ENCODE results near the gene IRF2BP1. TPM values are rescaled to one million over a fixed set of nuclear protein-coding genes. Genes with fewer than 3 reads are reported as not detected.

Gene IRF2BP1
- total RNA-seq, 5 donors from 2014 or later (not counting 1 experiment from before 2014, with no cell fraction given): 22.7 to 42.3 (median 38.0) TPM

DNA sequence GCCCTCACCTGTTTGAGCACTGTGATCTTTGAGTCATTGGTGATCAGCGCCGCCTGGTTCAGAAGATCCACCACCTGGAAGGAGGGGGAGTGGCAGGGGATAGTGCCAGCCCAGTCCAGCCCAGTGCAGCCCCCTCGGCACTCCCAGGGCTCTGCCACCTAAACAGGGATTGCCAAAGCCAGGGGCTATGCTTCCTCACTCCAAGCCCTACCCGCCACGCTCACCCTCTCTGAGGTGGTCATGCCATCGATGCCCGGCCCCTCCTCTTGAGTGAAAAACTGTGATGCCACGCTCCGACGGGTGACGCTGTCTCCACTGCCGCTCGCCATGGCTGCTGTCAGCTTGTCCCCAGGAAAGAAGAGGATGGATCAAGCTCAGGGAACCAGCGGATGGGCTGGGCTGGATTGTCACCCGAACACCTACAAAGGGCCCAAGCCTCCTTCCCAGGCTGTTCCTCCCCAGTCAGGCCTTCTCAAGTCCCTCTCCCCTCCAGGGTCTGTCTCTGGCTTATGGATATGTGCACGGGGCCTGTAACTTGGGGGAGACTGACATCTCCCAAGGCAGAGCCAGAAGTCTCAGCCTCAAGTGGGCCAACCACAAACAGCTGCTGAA is 31.7 kb downstream of the IRF2BP1 start:
- peaks cover 6 to 13% (median 11%) of the 10 kb centered on the region in 3 donors for H3K4me1 Mint-ChIP-seq

DNA sequence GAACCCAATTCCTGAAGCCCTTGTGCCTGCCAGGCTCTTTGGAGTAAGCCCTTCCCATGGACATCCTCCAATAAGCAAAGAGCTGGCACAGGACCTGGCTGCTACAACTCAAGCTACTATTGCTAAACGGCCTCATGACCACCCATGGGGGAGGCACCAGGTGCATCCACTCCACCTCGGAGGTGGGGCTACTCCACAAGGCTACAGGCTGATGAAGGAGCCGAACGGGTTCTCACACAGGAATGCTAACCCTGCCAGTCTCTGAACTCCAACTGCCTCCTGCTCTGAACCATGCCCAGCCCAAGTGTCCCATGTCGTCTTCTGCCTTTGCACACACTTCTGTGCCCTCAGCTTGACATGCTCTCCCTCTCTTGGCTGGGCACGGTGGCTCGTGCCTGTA is 33.0 kb downstream of the IRF2BP1 start:
- Mint-ChIP-seq H3K4me1 (peaks cover under 1 to 11% (median 9%) of the 10 kb centered on the region in 3 donors), H3K27me3 (no peaks in the 10 kb centered on the region), H3K9me3 (no peaks in the 10 kb centered on the region), H3K4me3 (no peak overlapping the region), H3K36me3 (peaks cover 33% of the 10 kb centered on the region), H3K27ac (no peak overlapping the region)
- WGBS (ENCODE audit: insufficient coverage): 91% methylated on average over 5 of the region's 7 CpGs
- Histone ChIP-seq H3K36me3 (ENCODE audit: control insufficient read depth in 2 of 2, extremely low read depth in 1 of 2, insufficient read depth in 1 of 2, low read length in 1 of 2) (peaks cover 11 to 62% of the 10 kb centered on the region in 2 donors), H3K9me3 (no peaks in the 10 kb centered on the region), H3K4me3 (ENCODE audit: control insufficient read depth in 1 of 2, extremely low read depth in 1 of 2, low read length in 1 of 2) (no peak overlapping the region), H3K27me3 (replicated peaks in 1 of 2; ENCODE audit: control insufficient read depth in 2 of 2, extremely low read depth in 1 of 2, insufficient read depth in 2 of 2, low read length in 1 of 2) (no peaks in the 10 kb centered on the region), H3K27ac (ENCODE audit: low read length) (no peak overlapping the region), H3K4me1 (ENCODE audit: control insufficient read depth in 1 of 2, extremely low read depth in 1 of 2, insufficient read depth in 2 of 2, low read length in 2 of 2) (peaks cover 0 to 2% of the 10 kb centered on the region in 2 experiments)
- ATAC-seq (replicated peaks in 1 of 4): no peak
- POLR2A ChIA-PET: no interaction called here
- DNase-seq: no peak
- CTCF ChIA-PET: no interaction called here

More for the DNA sequence above, 31.7 kb downstream of the IRF2BP1 start:
- no peaks in the 10 kb centered on the region for H3K9me3 ChIP-seq
- peaks cover 0 to 2% of the 10 kb centered on the region in 2 experiments for H3K4me1 ChIP-seq (ENCODE audit: control insufficient read depth in 1 of 2, extremely low read depth in 1 of 2, insufficient read depth in 2 of 2, low read length in 2 of 2)
- no peak for DNase-seq
- no peak overlapping the region for H3K27ac ChIP-seq (ENCODE audit: low read length)
- H3K4me3 Mint-ChIP-seq: no peak overlapping the region
- ChIA-PET CTCF (interaction anchor here in 1 of 2 donors (0.8 kb wide), 1 partner anchor 10 kb away, joined by 3 read pairs; no protein-coding TSS in a partner anchor), POLR2A (interaction anchor here in 1 of 2 donors (0.7 kb wide), 1 partner anchor 121 kb away, joined by 7 read pairs; the partner anchor contains the start of gene MEIOSIN)
- no peak overlapping the region for H3K4me3 ChIP-seq (ENCODE audit: control insufficient read depth in 1 of 2, extremely low read depth in 1 of 2, low read length in 1 of 2)
- no peaks in the 10 kb centered on the region for H3K27me3 ChIP-seq (replicated peaks in 1 of 2; ENCODE audit: control insufficient read depth in 2 of 2, extremely low read depth in 1 of 2, insufficient read depth in 2 of 2, low read length in 1 of 2)
- H3K36me3 ChIP-seq (ENCODE audit: control insufficient read depth in 2 of 2, extremely low read depth in 1 of 2, insufficient read depth in 1 of 2, low read length in 1 of 2): peaks cover 2 to 58% of the 10 kb centered on the region in 2 donors
- WGBS (ENCODE audit: insufficient coverage): 98% methylated on average over 15 of the region's 16 CpGs
- no peak for ATAC-seq (replicated peaks in 1 of 4)
- H3K36me3 Mint-ChIP-seq: peaks cover 35% of the 10 kb centered on the region
- no peaks in the 10 kb centered on the region for H3K9me3 Mint-ChIP-seq
- no peaks in the 10 kb centered on the region for H3K27me3 Mint-ChIP-seq
- H3K27ac Mint-ChIP-seq: no peak overlapping the region

DNA sequence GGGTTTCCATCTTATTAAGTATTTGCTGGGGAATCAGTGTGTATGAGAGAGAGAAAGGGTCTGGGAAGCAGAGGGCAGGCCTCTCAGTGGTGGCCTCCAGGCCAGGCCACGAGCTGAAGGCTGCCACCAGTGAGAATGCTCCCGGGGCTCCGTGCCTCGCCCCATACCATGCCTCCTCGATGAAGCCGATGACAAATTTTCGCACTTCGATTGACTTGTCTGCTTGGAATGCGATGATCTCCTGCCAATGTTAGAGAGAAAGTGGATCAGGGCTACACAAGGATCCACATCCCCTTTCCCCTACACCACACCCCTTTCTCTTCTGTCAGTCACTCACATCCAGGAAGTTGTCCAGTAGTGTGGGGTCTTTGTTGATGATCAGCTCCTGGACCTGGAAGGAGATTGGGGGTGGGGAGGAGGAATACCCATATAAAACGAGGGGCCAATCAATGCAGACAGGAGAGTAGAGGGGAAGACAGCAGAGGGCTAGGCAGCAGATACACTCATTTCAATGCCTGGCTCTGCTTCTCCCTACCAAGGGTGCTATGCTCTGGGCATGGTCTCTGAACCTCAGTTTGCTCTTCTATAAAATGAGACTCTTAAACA is 33.7 kb downstream of the IRF2BP1 start:
- DNase-seq (no peak), ATAC-seq (replicated peaks in 1 of 4) (no peak)
- H3K4me1 ChIP-seq (ENCODE audit: control insufficient read depth in 1 of 2, extremely low read depth in 1 of 2, insufficient read depth in 2 of 2, low read length in 2 of 2): peaks cover 0 to 2% of the 10 kb centered on the region in 2 experiments
- no peaks in the 10 kb centered on the region for H3K27me3 Mint-ChIP-seq
- H3K36me3 Mint-ChIP-seq: peaks cover 40% of the 10 kb centered on the region
- peaks cover 0 to 11% (median 8%) of the 10 kb centered on the region in 3 donors for H3K4me1 Mint-ChIP-seq
- 100% methylated on average over 2 of the region's 10 CpGs for WGBS (ENCODE audit: insufficient coverage)
- CTCF ChIA-PET: no interaction called here
- no peaks in the 10 kb centered on the region for H3K27me3 ChIP-seq (replicated peaks in 1 of 2; ENCODE audit: control insufficient read depth in 2 of 2, extremely low read depth in 1 of 2, insufficient read depth in 2 of 2, low read length in 1 of 2)
- no peak overlapping the region for H3K27ac ChIP-seq (ENCODE audit: low read length)
- no peaks in the 10 kb centered on the region for H3K9me3 ChIP-seq
- H3K4me3 Mint-ChIP-seq: no peak overlapping the region
- POLR2A ChIA-PET: no interaction called here
- H3K9me3 Mint-ChIP-seq: no peaks in the 10 kb centered on the region
- H3K36me3 ChIP-seq (ENCODE audit: control insufficient read depth in 2 of 2, extremely low read depth in 1 of 2, insufficient read depth in 1 of 2, low read length in 1 of 2): peaks cover 17 to 68% of the 10 kb centered on the region in 2 donors
- H3K4me3 ChIP-seq (ENCODE audit: control insufficient read depth in 1 of 2, extremely low read depth in 1 of 2, low read length in 1 of 2): no peak overlapping the region
- no peak overlapping the region for H3K27ac Mint-ChIP-seq

DNA sequence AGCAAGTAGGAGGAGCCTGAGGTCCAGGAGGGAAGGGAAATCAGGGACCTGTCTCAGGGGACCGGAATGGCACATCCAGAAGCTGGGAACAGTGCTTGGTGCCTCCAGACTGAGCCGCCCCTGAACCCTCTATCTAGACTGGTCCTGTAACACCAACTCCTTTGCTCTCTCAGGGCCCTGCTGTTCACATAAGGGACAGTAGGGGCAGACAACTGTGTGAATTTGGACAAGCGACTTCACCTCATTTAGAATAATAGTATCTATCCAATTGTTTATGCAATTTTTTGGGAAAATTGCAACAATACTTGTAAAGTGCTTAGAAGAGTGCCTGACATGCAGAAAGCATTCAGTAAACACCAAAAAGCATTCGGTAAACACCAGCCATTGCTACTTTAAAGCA is 37.0 kb downstream of the IRF2BP1 start:
- DNase-seq (no peak), ATAC-seq (replicated peaks in 1 of 4) (no peak)
- Histone ChIP-seq H3K4me3 (ENCODE audit: control insufficient read depth in 1 of 2, extremely low read depth in 1 of 2, low read length in 1 of 2) (no peak overlapping the region), H3K9me3 (no peaks in the 10 kb centered on the region), H3K27ac (ENCODE audit: low read length) (no peak overlapping the region), H3K4me1 (ENCODE audit: control insufficient read depth in 1 of 2, extremely low read depth in 1 of 2, insufficient read depth in 2 of 2, low read length in 2 of 2) (no peaks in the 10 kb centered on the region), H3K27me3 (replicated peaks in 1 of 2; ENCODE audit: control insufficient read depth in 2 of 2, extremely low read depth in 1 of 2, insufficient read depth in 2 of 2, low read length in 1 of 2) (no peaks in the 10 kb centered on the region), H3K36me3 (ENCODE audit: control insufficient read depth in 2 of 2, extremely low read depth in 1 of 2, insufficient read depth in 1 of 2, low read length in 1 of 2) (peaks cover 15 to 89% of the 10 kb centered on the region in 2 donors)
- no peak overlapping the region for H3K27ac Mint-ChIP-seq
- H3K9me3 Mint-ChIP-seq: no peaks in the 10 kb centered on the region
- CTCF ChIA-PET: no interaction called here
- 100% methylated on average over 1 of the region's 4 CpGs for WGBS (ENCODE audit: insufficient coverage)
- H3K4me1 Mint-ChIP-seq: peaks cover 0 to 2% (median 1%) of the 10 kb centered on the region in 3 donors
- H3K4me3 Mint-ChIP-seq: no peak overlapping the region
- peaks cover 58% of the 10 kb centered on the region for H3K36me3 Mint-ChIP-seq
- POLR2A ChIA-PET: no interaction called here
- no peaks in the 10 kb centered on the region for H3K27me3 Mint-ChIP-seq

DNA sequence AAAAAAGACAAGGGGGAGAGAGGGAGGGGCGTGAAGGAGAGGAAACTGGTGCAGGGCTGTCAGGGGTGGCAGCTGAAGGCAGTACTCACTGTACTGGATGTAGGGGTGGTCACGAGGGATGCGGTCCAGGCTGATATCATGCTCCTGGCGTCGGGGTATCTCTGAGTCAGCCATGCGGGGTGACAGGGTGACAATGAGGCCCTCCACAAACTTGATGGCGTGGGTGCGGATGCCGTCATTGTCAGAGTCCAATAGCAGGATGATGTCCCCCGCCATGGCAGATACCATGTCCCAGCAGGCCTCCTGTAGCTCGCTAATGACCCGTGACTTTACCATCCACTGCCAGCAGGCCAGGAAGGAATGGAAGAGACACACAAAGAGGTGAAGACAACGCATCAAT is 38.3 kb downstream of the IRF2BP1 start:
- H3K36me3 Mint-ChIP-seq: peaks cover 62% of the 10 kb centered on the region
- H3K27me3 ChIP-seq (replicated peaks in 1 of 2; ENCODE audit: control insufficient read depth in 2 of 2, extremely low read depth in 1 of 2, insufficient read depth in 2 of 2, low read length in 1 of 2): no peaks in the 10 kb centered on the region
- no peak for DNase-seq
- POLR2A ChIA-PET: no interaction called here
- ATAC-seq (replicated peaks in 1 of 4): no peak
- no peaks in the 10 kb centered on the region for H3K9me3 Mint-ChIP-seq
- peaks cover 0 to 2% (median 1%) of the 10 kb centered on the region in 3 donors for H3K4me1 Mint-ChIP-seq
- H3K27me3 Mint-ChIP-seq: no peaks in the 10 kb centered on the region
- no peaks in the 10 kb centered on the region for H3K9me3 ChIP-seq
- no peak overlapping the region for H3K27ac Mint-ChIP-seq
- no peaks in the 10 kb centered on the region for H3K4me1 ChIP-seq (ENCODE audit: control insufficient read depth in 1 of 2, extremely low read depth in 1 of 2, insufficient read depth in 2 of 2, low read length in 2 of 2)
- CTCF ChIA-PET: no interaction called here
- no peak overlapping the region for H3K4me3 ChIP-seq (ENCODE audit: control insufficient read depth in 1 of 2, extremely low read depth in 1 of 2, low read length in 1 of 2)
- 98% methylated on average over 11 of the region's 13 CpGs for WGBS (ENCODE audit: insufficient coverage)
- no peak overlapping the region for H3K4me3 Mint-ChIP-seq
- H3K27ac ChIP-seq (ENCODE audit: low read length): no peak overlapping the region
- peaks cover 15 to 89% of the 10 kb centered on the region in 2 donors for H3K36me3 ChIP-seq (ENCODE audit: control insufficient read depth in 2 of 2, extremely low read depth in 1 of 2, insufficient read depth in 1 of 2, low read length in 1 of 2)

DNA sequence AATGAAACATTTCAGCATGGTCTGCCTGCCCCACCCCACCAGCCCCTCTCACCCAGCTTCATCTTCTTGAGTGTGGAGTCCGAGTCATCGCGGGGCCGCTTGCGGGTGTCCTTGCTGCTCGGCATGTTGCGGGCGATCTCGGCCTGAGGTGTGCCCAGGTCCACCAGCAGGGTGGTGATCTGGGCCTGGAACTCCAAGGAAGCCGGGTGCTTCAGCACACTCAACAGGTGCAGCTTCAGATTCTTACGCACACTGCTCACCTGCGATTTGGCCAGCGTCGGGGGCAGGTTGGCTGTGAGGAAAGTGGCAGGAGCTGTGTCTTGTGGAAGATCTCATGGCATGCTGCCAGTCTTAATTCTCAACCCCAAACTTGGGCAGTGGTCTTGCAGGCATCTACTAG is 43.7 kb downstream of the IRF2BP1 start:
- Mint-ChIP-seq H3K9me3 (no peaks in the 10 kb centered on the region), H3K4me1 (peaks cover 0 to 2% (median 1%) of the 10 kb centered on the region in 3 donors), H3K27me3 (no peaks in the 10 kb centered on the region), H3K27ac (no peak overlapping the region), H3K36me3 (peaks cover 67% of the 10 kb centered on the region), H3K4me3 (no peak overlapping the region)
- ChIA-PET CTCF (no interaction called here), POLR2A (no interaction called here)
- 100% methylated on average over 13 of the region's 14 CpGs for WGBS (ENCODE audit: insufficient coverage)
- H3K27ac ChIP-seq (ENCODE audit: low read length): no peak overlapping the region
- H3K4me3 ChIP-seq (ENCODE audit: control insufficient read depth in 1 of 2, extremely low read depth in 1 of 2, low read length in 1 of 2): no peak overlapping the region
- H3K4me1 ChIP-seq (ENCODE audit: control insufficient read depth in 1 of 2, extremely low read depth in 1 of 2, insufficient read depth in 2 of 2, low read length in 2 of 2): no peaks in the 10 kb centered on the region
- H3K9me3 ChIP-seq: no peaks in the 10 kb centered on the region
- no peak for ATAC-seq (replicated peaks in 1 of 4)
- H3K36me3 ChIP-seq (ENCODE audit: control insufficient read depth in 2 of 2, extremely low read depth in 1 of 2, insufficient read depth in 1 of 2, low read length in 1 of 2): peaks cover 0 to 87% of the 10 kb centered on the region in 2 donors
- H3K27me3 ChIP-seq (replicated peaks in 1 of 2; ENCODE audit: control insufficient read depth in 2 of 2, extremely low read depth in 1 of 2, insufficient read depth in 2 of 2, low read length in 1 of 2): no peaks in the 10 kb centered on the region
- DNase-seq: no peak
